AG09319 (cell line): ENCODE measurements around the gene PGBD5.

Experiments used
- DNase-seq: peaks from one replicate; pipeline ENCODE4 v3.0.0-alpha.2; 2010; ENCODE audit warnings: low read depth; ENCODE audit errors: extremely low read depth
- CTCF ChIP-seq: IDR thresholded peaks from 2 replicates; pipeline ENCODE4 v1.5.1; 2011; ENCODE audit warnings: low read depth, mild to moderate bottlenecking, inconsistent platforms, low read length, moderate library complexity

The PGBD5 gene

GRCh38 chr1:230376296-230376695 lies 49.8 kb downstream of the PGBD5 start:
- TF ChIP-seq CTCF, result no peak
- DNase-seq, result no peak

- no peak for DNase-seq
- no peak for TF ChIP-seq CTCF
Measured at GRCh38 chr1:230375780-230376179, 50.4 kb downstream of the PGBD5 start.

DNA sequence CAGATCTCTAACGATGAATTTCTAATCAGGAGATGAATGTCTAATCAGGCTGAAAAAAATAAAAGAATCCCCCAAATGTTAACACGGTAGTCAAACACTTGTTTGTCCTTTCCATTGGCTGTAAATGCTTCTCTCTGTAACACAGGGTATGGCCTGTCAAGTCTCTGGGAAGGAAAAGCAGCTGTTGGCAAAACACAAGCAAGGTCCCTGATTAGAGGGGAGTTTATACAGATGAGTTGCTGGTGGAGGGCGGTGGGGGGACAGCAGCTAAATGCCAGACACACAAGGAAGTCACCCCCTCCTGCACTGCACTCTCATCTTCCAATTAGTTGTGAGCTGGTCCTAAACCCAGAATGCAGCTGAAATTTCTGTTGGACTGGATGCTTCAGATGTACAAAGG lies 51.0 kb downstream of the PGBD5 start:
- DNase-seq, result no peak

GRCh38 chr1:230371923-230372703 lies 54.0 kb downstream of the PGBD5 start:
- TF ChIP-seq CTCF, result no peak
- no peak for DNase-seq

More for the DNA sequence above, 51.0 kb downstream of the PGBD5 start:
- no peak for TF ChIP-seq CTCF

DNA sequence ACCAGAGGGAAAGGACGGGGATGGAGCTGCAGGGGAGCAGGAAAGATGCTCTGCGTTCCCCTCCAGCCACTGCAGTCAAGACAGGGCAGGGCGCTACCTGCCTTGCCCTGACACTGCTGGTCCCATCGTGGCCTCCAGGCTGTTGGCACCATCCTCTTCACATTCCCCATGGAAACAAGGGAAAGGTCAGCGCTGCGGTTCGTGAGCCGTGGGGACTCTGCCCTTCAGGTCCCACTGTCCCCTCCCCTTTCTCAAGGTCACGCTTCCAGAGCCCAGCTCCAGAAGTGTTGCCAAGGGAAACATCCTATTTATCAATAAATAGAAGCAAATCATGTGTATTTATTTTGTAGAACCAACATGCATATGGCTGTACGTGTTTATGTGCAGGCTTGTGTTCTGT lies 56.0 kb downstream of the PGBD5 start:
- DNase-seq, result no peak
- no peak for TF ChIP-seq CTCF

DNA sequence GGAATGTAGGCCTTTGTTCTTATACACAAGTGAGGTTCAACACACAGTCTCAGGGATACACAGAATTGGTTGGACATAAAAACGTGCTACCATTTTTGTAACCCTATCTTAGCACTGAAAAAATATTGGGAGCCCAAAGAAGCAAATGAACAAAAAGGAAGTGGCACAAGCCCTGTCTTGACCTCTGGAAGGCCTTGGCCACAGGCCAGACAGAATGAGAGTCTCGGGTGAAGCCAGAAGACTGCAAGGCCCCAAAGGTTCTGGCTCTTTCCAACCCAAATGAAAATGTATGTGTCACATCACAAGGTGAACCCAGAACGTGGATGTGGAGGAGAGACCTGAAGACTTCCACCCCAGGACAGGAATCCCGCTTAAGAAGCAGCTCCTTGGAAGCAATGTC lies 57.3 kb downstream of the PGBD5 start:
- DNase-seq, result no peak
- no peak for TF ChIP-seq CTCF

- no peak for DNase-seq
- TF ChIP-seq CTCF, result no peak
Measured at GRCh38 chr1:230368363-230368762, 57.8 kb downstream of the PGBD5 start.
